Neural cell (in vitro differentiated cells): ENCODE results near the gene CEACAM3.
A peak's percentile ranks its signal among the peaks of the same experiment; 100 is the strongest.

ENCODE experiments used
- CTCF ChIP-seq: fragments of 450-650 bp; IDR thresholded peaks from 2 replicates; pipeline ENCODE4 v1.5.1; 2014; ENCODE audit warnings: antibody characterized with exemption, mild to moderate bottlenecking, moderate library complexity; ENCODE audit not compliant: poor library complexity, severe bottlenecking
- EP300 ChIP-seq: fragments of 450-650 bp; conservative IDR thresholded peaks from 2 replicates; pipeline ENCODE4 v1.6.1; 2014; ENCODE audit warnings: antibody characterized with exemption, mild to moderate bottlenecking, moderate library complexity; ENCODE audit not compliant: poor library complexity, severe bottlenecking
- MXI1 ChIP-seq: fragments of 450-650 bp; conservative IDR thresholded peaks from 2 replicates; pipeline ENCODE4 v1.6.1; 2014; ENCODE audit warnings: antibody characterized with exemption, mild to moderate bottlenecking; ENCODE audit not compliant: poor library complexity, severe bottlenecking
- POLR2AphosphoS5 ChIP-seq: IDR thresholded peaks from 2 replicates; pipeline ENCODE4 v1.6.1; 2012
- RAD21 ChIP-seq: fragments of 450-650 bp; conservative IDR thresholded peaks from 2 replicates; pipeline ENCODE4 v1.6.1; 2014; ENCODE audit warnings: antibody characterized with exemption, mild to moderate bottlenecking, moderate library complexity
- TAF1 ChIP-seq: IDR thresholded peaks from 2 replicates; pipeline ENCODE4 v1.6.1; 2012; ENCODE audit warnings: low read depth

GRCh38 chr19:41785653-41786052 is 10.7 kb upstream of the CEACAM3 start:
- TF ChIP-seq CTCF (peak; percentile 77), MXI1 (no peak), POLR2AphosphoS5 (no peak), TAF1 (no peak), RAD21 (peak; percentile 64), EP300 (no peak)
